Measurements from ENCODE around the gene MAP3K2.

Gene MAP3K2, protein sequence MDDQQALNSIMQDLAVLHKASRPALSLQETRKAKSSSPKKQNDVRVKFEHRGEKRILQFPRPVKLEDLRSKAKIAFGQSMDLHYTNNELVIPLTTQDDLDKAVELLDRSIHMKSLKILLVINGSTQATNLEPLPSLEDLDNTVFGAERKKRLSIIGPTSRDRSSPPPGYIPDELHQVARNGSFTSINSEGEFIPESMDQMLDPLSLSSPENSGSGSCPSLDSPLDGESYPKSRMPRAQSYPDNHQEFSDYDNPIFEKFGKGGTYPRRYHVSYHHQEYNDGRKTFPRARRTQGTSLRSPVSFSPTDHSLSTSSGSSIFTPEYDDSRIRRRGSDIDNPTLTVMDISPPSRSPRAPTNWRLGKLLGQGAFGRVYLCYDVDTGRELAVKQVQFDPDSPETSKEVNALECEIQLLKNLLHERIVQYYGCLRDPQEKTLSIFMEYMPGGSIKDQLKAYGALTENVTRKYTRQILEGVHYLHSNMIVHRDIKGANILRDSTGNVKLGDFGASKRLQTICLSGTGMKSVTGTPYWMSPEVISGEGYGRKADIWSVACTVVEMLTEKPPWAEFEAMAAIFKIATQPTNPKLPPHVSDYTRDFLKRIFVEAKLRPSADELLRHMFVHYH

DNA sequence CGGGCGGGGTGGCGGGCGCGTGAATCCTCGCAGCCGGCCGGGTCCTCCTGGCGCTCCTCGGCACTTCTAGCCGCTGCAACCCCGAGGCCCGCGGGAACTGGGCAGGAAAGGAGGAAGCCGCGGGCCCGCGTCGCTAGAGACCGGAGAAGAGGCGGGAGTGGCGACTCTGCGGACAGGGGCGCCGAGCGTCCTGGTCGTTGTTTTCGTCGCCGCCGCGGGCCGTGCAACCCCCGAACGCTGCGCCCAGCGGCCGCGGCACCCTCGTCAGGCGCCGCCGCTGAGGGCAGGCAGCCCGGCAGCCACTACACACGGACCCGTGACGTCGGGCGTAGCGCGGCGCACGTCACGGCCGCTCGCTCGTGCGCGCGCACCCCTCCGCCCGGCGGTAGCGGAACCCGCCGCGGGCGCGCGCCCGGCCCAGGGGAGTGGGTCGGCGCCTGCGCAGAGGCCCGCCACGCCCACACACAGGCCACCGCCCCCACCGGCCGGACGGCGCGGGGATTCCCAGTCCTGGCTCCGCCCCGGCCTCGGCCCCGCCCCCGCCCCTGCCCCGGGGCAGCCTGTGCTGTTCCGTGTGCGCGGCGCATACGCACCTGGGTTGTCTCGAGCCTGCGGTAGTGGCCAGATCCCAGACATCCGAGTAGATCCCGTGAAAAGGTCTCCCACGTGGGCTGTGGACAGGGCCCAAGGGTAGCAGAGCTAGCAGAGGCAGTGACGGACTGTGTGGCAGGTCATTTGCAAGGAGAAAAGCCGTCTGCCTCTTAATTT is at the start of gene MAP3K2:
TSS of gene MAP3K2 (minus strand) at position 321 of the 768 bp plus-strand sequence. CDS start 44,846 bp downstream, outside the sequence.
- Histone ChIP-seq H3K27me3 (ENCODE audit: control insufficient read depth in 1 of 2, insufficient read depth in 2 of 2, low read length in 2 of 2) (no peaks in the 10 kb centered on the region), H3K36me3 (ENCODE audit: insufficient read depth, low read length) (no peaks in the 10 kb centered on the region), H3K27ac (ENCODE audit: low read depth, low read length) (peak within 1 kb of the TSS; percentile 99), H3K4me1 (ENCODE audit: insufficient read depth, low read length) (peaks cover 25% of the 10 kb centered on the region), H3K9me3 (ENCODE audit: low read length) (no peaks in the 10 kb centered on the region), H3K4me3 (ENCODE audit: low read depth in 1 of 2, low read length in 2 of 2) (peak within 1 kb of the TSS; percentile 58 to 85), H3K9ac (ENCODE audit: low read length) (peak within 1 kb of the TSS; percentile 73)

DNA sequence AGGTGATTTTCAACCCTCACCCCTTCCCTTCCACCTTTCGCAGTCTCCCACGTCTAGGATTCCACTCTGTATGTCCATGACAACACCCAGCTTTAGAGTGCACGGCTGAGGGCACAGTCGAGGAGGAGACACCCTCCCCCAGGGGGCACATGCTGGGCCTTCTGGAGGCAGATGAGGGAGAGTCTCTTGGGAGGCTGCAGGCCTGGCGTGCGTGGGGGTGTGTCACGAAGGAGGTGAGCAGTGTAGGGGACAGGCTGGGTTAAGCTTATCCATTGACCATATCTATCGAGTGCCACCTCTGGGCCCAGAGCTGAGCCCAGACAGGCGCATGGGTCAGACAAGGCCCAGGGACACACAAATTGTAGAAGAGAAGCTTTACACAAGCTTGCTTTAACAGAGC is 49.3 kb upstream of the MAP3K2 start:
- H3K27ac ChIP-seq (ENCODE audit: low read depth, low read length), result no peak overlapping the region
- H3K36me3 ChIP-seq (ENCODE audit: insufficient read depth, low read length), result no peaks in the 10 kb centered on the region
- H3K9ac ChIP-seq (ENCODE audit: low read length), result no peak overlapping the region
- no peak overlapping the region for H3K4me3 ChIP-seq (ENCODE audit: low read depth in 1 of 2, low read length in 2 of 2)
- H3K27me3 ChIP-seq (ENCODE audit: control insufficient read depth in 1 of 2, insufficient read depth in 2 of 2, low read length in 2 of 2), result no peaks in the 10 kb centered on the region
- no peaks in the 10 kb centered on the region for H3K9me3 ChIP-seq (ENCODE audit: low read length)
- no peaks in the 10 kb centered on the region for H3K4me1 ChIP-seq (ENCODE audit: insufficient read depth, low read length)

DNA sequence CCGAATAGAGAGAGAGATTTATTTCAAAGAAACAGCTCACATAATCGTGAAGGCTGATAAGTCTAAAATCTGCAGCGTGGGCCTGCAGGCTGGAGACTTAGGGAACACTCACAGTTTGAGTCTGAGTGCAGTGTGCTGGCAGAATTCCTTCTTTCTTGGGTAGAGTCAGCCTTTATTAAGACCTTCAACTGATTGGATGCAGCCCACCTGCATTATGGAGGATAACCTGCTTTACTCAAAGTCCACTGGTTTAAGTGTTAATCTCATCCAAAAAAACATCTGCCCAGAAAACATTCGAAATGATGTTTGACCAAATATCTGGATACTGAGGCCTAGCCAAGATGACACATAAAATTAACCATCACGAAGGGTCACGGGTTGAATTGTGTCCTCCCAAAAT is 46.7 kb upstream of the MAP3K2 start:
- no peak overlapping the region for H3K27ac ChIP-seq (ENCODE audit: low read depth, low read length)
- H3K9ac ChIP-seq (ENCODE audit: low read length), result no peak overlapping the region
- no peaks in the 10 kb centered on the region for H3K4me1 ChIP-seq (ENCODE audit: insufficient read depth, low read length)
- no peak overlapping the region for H3K4me3 ChIP-seq (ENCODE audit: low read depth in 1 of 2, low read length in 2 of 2)
- no peaks in the 10 kb centered on the region for H3K9me3 ChIP-seq (ENCODE audit: low read length)
- no peaks in the 10 kb centered on the region for H3K27me3 ChIP-seq (ENCODE audit: control insufficient read depth in 1 of 2, insufficient read depth in 2 of 2, low read length in 2 of 2)
- no peaks in the 10 kb centered on the region for H3K36me3 ChIP-seq (ENCODE audit: insufficient read depth, low read length)

DNA sequence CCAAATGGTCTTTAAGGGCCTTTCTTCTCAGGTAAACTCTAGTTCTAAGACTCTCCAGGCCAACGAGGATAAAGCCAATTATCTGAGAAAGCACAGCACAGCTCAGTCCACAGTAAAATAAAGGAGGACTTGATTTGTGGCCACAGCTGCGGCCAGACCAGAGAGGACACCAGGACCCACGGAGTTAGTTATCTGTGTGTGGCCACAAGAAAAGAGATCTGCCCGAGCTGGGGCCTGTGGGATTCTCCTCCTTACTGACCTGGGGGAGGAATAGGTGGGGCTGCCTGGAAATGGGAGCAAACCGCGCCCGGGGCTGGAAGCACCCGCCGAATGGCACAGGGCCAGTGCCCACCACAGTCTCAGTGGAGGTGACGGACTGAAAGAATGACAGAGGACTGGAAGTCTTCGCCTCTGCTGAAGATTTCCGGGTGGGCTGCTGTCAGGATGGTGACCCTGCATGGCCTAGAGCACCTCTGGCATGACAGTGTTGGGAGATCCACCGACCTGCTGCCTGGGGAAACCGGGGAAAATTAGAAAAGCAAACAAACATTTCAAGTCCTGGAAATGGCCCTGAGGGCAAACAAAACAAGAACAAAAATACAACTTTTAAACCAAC is 43.7 kb upstream of the MAP3K2 start:
- H3K4me3 ChIP-seq (ENCODE audit: low read depth in 1 of 2, low read length in 2 of 2), result no peak overlapping the region
- no peaks in the 10 kb centered on the region for H3K9me3 ChIP-seq (ENCODE audit: low read length)
- no peak overlapping the region for H3K27ac ChIP-seq (ENCODE audit: low read depth, low read length)
- H3K27me3 ChIP-seq (ENCODE audit: control insufficient read depth in 1 of 2, insufficient read depth in 2 of 2, low read length in 2 of 2), result no peaks in the 10 kb centered on the region
- H3K36me3 ChIP-seq (ENCODE audit: insufficient read depth, low read length), result no peaks in the 10 kb centered on the region
- no peak overlapping the region for H3K9ac ChIP-seq (ENCODE audit: low read length)
- H3K4me1 ChIP-seq (ENCODE audit: insufficient read depth, low read length), result no peaks in the 10 kb centered on the region

DNA sequence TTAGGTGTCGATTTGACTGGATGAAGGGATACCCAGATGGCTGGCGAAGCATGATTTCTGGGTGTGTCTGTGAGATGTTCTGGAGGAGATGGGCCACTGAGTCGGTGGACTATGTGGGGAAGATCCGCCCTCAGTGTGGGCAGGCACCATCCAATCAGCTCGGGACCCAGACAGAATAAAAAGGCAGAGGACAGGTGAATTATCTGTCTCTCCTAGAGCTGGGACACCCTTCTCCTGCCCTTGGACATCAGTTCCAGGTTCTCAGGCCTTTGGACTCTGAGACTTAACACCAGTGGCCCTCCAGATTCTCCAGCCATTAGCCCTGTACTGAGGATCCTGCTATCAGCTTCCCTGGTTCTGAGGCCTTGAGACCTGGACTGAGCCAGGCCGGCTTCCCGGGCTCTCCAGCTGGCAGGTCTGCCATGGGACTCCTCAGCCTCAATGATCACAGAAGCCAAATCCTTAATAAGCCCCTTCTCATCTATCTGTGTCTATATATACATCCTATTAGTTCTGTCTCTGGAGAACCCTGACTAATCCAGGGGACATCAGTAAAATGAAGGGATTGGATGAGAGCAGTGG is 42.2 kb upstream of the MAP3K2 start:
- no peaks in the 10 kb centered on the region for H3K9me3 ChIP-seq (ENCODE audit: low read length)
- peaks cover 0 to 5% of the 10 kb centered on the region in 2 donors for H3K27me3 ChIP-seq (ENCODE audit: control insufficient read depth in 1 of 2, insufficient read depth in 2 of 2, low read length in 2 of 2)
- H3K27ac ChIP-seq (ENCODE audit: low read depth, low read length), result no peak overlapping the region
- H3K4me3 ChIP-seq (ENCODE audit: low read depth in 1 of 2, low read length in 2 of 2), result no peak overlapping the region
- no peaks in the 10 kb centered on the region for H3K4me1 ChIP-seq (ENCODE audit: insufficient read depth, low read length)
- H3K9ac ChIP-seq (ENCODE audit: low read length), result no peak overlapping the region
- no peaks in the 10 kb centered on the region for H3K36me3 ChIP-seq (ENCODE audit: insufficient read depth, low read length)

DNA sequence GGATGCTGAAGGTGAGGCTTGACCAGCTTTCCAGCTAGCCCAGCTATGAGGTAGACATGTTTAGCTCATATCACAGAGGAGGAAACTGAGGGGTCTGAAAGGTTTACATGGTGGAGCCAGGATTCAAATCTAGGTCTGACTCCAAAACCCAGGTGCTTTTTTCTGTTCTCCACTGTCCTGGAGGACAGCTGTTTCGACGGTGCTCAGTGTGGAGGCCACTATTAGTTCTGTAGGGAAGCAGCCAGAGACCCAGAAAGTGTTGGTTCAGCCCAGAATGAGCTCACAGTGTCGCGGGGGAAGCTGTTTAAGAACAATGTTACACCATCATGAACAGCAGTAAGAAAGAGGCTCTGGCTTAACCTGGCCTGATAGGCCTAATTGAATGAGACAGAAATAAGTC is 41.5 kb upstream of the MAP3K2 start:
- Histone ChIP-seq H3K9ac (ENCODE audit: low read length) (no peak overlapping the region), H3K9me3 (ENCODE audit: low read length) (no peaks in the 10 kb centered on the region), H3K4me3 (ENCODE audit: low read depth in 1 of 2, low read length in 2 of 2) (no peak overlapping the region), H3K27ac (ENCODE audit: low read depth, low read length) (no peak overlapping the region), H3K27me3 (ENCODE audit: control insufficient read depth in 1 of 2, insufficient read depth in 2 of 2, low read length in 2 of 2) (peaks cover 0 to 6% of the 10 kb centered on the region in 2 donors), H3K4me1 (ENCODE audit: insufficient read depth, low read length) (no peaks in the 10 kb centered on the region), H3K36me3 (ENCODE audit: insufficient read depth, low read length) (no peaks in the 10 kb centered on the region)

DNA sequence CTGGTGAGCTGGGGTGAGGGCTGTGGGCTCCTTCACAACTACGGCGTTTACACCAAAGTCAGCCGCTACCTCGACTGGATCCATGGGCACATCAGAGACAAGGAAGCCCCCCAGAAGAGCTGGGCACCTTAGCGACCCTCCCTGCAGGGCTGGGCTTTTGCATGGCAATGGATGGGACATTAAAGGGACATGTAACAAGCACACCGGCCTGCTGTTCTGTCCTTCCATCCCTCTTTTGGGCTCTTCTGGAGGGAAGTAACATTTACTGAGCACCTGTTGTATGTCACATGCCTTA is 41.0 kb upstream of the MAP3K2 start:
- H3K27ac ChIP-seq (ENCODE audit: low read depth, low read length), result no peak overlapping the region
- H3K4me3 ChIP-seq (ENCODE audit: low read depth in 1 of 2, low read length in 2 of 2), result no peak overlapping the region
- H3K9ac ChIP-seq (ENCODE audit: low read length), result no peak overlapping the region
- no peaks in the 10 kb centered on the region for H3K9me3 ChIP-seq (ENCODE audit: low read length)
- no peaks in the 10 kb centered on the region for H3K36me3 ChIP-seq (ENCODE audit: insufficient read depth, low read length)
- no peaks in the 10 kb centered on the region for H3K4me1 ChIP-seq (ENCODE audit: insufficient read depth, low read length)
- H3K27me3 ChIP-seq (ENCODE audit: control insufficient read depth in 1 of 2, insufficient read depth in 2 of 2, low read length in 2 of 2), result peaks cover 0 to 11% of the 10 kb centered on the region in 2 donors

DNA sequence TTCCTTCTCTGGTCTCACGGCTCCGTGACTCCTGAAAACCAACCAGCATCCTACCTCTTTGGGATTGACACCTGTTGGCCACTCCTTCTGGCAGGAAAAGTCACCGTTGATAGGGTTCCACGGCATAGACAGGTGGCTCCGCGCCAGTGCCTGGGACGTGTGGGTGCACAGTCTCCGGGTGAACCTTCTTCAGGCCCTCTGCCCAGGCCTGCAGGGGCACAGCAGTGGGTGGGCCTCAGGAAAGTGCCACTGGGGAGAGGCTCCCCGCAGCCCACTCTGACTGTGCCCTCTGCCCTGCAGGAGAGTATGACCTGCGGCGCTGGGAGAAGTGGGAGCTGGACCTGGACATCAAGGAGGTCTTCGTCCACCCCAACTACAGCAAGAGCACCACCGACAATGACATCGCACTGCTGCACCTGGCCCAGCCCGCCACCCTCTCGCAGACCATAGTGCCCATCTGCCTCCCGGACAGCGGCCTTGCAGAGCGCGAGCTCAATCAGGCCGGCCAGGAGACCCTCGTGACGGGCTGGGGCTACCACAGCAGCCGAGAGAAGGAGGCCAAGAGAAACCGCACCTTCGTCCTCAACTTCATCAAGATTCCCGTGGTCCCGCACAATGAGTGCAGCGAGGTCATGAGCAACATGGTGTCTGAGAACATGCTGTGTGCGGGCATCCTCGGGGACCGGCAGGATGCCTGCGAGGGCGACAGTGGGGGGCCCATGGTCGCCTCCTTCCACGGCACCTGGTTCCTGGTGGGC is 40.5 kb upstream of the MAP3K2 start:
- H3K9me3 ChIP-seq (ENCODE audit: low read length), result no peaks in the 10 kb centered on the region

DNA sequence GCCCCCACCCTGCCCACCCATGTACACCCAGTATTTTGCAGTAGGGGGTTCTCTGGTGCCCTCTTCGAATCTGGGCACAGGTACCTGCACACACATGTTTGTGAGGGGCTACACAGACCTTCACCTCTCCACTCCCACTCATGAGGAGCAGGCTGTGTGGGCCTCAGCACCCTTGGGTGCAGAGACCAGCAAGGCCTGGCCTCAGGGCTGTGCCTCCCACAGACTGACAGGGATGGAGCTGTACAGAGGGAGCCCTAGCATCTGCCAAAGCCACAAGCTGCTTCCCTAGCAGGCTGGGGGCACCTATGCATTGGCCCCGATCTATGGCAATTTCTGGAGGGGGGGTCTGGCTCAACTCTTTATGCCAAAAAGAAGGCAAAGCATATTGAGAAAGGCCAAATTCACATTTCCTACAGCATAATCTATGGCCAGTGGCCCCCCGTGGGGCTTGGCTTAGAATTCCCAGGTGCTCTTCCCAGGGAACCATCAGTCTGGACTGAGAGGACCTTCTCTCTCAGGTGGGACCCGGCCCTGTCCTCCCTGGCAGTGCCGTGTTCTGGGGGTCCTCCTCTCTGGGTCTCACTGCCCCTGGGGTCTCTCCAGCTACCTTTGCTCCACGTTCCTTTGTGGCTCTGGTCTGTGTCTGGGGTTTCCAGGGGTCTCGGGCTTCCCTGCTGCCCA is 39.7 kb upstream of the MAP3K2 start:
- no peaks in the 10 kb centered on the region for H3K36me3 ChIP-seq (ENCODE audit: insufficient read depth, low read length)
- H3K4me1 ChIP-seq (ENCODE audit: insufficient read depth, low read length), result no peaks in the 10 kb centered on the region
- H3K9me3 ChIP-seq (ENCODE audit: low read length), result no peaks in the 10 kb centered on the region
- no peak overlapping the region for H3K4me3 ChIP-seq (ENCODE audit: low read depth in 1 of 2, low read length in 2 of 2)
- no peak overlapping the region for H3K9ac ChIP-seq (ENCODE audit: low read length)
- H3K27ac ChIP-seq (ENCODE audit: low read depth, low read length), result no peak overlapping the region
- H3K27me3 ChIP-seq (ENCODE audit: control insufficient read depth in 1 of 2, insufficient read depth in 2 of 2, low read length in 2 of 2), result peaks cover 0 to 22% of the 10 kb centered on the region in 2 donors

More for the DNA sequence above, 40.5 kb upstream of the MAP3K2 start:
- no peak overlapping the region for H3K4me3 ChIP-seq (ENCODE audit: low read depth in 1 of 2, low read length in 2 of 2)
- no peak overlapping the region for H3K9ac ChIP-seq (ENCODE audit: low read length)
- peaks cover 0 to 15% of the 10 kb centered on the region in 2 donors for H3K27me3 ChIP-seq (ENCODE audit: control insufficient read depth in 1 of 2, insufficient read depth in 2 of 2, low read length in 2 of 2)
- no peak overlapping the region for H3K27ac ChIP-seq (ENCODE audit: low read depth, low read length)
- no peaks in the 10 kb centered on the region for H3K36me3 ChIP-seq (ENCODE audit: insufficient read depth, low read length)
- H3K4me1 ChIP-seq (ENCODE audit: insufficient read depth, low read length), result no peaks in the 10 kb centered on the region
